ENCODE results near the gene IL36B. TPM values are rescaled to one million over a fixed set of nuclear protein-coding genes. Genes with fewer than 3 reads are reported as not detected.
A peak's percentile ranks its signal among the peaks of the same experiment; 100 is the strongest.

IL36B gene
- total RNA-seq, 1 experiment from 2014 or later, result not detected

- Histone ChIP-seq H3K36me3 (replicated peaks; ENCODE audit: control insufficient read depth, insufficient read depth, low read length) (no peaks in the 10 kb centered on the region), H3K27me3 (ENCODE audit: control insufficient read depth, insufficient read depth, low read length) (no peaks in the 10 kb centered on the region), H3K4me3 (ENCODE audit: insufficient read depth, low read depth, low read length) (no peak overlapping the region)
- DNase-seq, result no peak
These were observed 1.5 kb downstream of the IL36B start for GRCh38 chr2:113050921-113051895.

DNA sequence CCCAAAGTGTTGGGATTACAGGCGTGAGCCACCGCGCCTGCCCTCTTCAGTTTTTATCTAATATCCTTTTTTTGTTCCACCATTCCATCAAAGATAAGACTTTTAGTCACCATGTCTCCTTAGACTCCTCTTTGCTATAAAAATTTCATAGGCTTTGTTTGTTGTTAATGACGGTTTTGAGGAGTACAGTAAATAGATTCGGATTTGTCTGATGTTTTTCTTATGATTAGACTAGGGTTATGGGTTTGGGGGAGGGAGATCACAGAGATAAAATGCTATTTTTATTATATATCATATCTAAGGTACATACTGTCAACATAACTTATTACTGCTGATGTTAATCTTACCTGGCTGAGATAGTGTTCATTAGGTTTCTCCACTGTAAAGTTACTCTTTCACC lies 6.2 kb downstream of the IL36B start:
- no peak overlapping the region for H3K4me3 ChIP-seq (ENCODE audit: insufficient read depth, low read depth, low read length)
- no peaks in the 10 kb centered on the region for H3K36me3 ChIP-seq (replicated peaks; ENCODE audit: control insufficient read depth, insufficient read depth, low read length)
- no peak for DNase-seq
- H3K27me3 ChIP-seq (ENCODE audit: control insufficient read depth, insufficient read depth, low read length), result no peaks in the 10 kb centered on the region

GRCh38 chr2:113041871-113042270 lies 10.8 kb downstream of the IL36B start:
- DNase-seq, result peak; percentile 39
- no peak overlapping the region for H3K4me3 ChIP-seq (ENCODE audit: insufficient read depth, low read depth, low read length)
- H3K27me3 ChIP-seq (ENCODE audit: control insufficient read depth, insufficient read depth, low read length), result no peaks in the 10 kb centered on the region
- H3K36me3 ChIP-seq (replicated peaks; ENCODE audit: control insufficient read depth, insufficient read depth, low read length), result no peaks in the 10 kb centered on the region

GRCh38 chr2:113039719-113040118 lies 12.9 kb downstream of the IL36B start:
- H3K27me3 ChIP-seq (ENCODE audit: control insufficient read depth, insufficient read depth, low read length), result no peaks in the 10 kb centered on the region
- DNase-seq, result no peak
- H3K4me3 ChIP-seq (ENCODE audit: insufficient read depth, low read depth, low read length), result no peak overlapping the region
- no peaks in the 10 kb centered on the region for H3K36me3 ChIP-seq (replicated peaks; ENCODE audit: control insufficient read depth, insufficient read depth, low read length)

- DNase-seq, result no peak
- H3K4me3 ChIP-seq (ENCODE audit: insufficient read depth, low read depth, low read length), result no peak overlapping the region
- H3K36me3 ChIP-seq (replicated peaks; ENCODE audit: control insufficient read depth, insufficient read depth, low read length), result no peaks in the 10 kb centered on the region
- H3K27me3 ChIP-seq (ENCODE audit: control insufficient read depth, insufficient read depth, low read length), result no peaks in the 10 kb centered on the region
These were observed 13.5 kb downstream of the IL36B start for GRCh38 chr2:113039158-113039557.

GRCh38 chr2:113038291-113038690 lies 14.4 kb downstream of the IL36B start:
- no peak overlapping the region for H3K4me3 ChIP-seq (ENCODE audit: insufficient read depth, low read depth, low read length)
- H3K27me3 ChIP-seq (ENCODE audit: control insufficient read depth, insufficient read depth, low read length), result no peaks in the 10 kb centered on the region
- DNase-seq, result no peak
- no peaks in the 10 kb centered on the region for H3K36me3 ChIP-seq (replicated peaks; ENCODE audit: control insufficient read depth, insufficient read depth, low read length)

DNA sequence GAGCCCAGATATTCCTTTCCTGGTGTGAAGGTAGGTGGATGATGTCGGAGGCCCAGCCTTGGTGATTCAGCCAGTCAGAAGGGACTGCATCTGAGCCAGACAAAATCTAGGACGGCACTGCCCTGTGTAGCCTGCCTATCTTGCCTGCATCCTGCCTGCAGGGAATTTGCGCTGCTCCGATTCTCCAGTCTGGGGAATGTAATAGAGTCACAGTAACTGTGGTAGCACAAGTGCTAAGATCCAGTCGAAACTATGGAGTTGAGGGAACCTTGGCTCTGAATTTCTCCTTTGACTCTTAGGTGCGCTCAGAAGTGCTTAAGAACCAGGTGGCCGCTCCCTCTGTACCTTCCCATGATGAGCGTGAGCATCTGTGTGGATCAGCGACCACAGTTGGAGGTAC lies 15.9 kb downstream of the IL36B start:
- Histone ChIP-seq H3K4me3 (ENCODE audit: insufficient read depth, low read depth, low read length) (no peak overlapping the region), H3K36me3 (replicated peaks; ENCODE audit: control insufficient read depth, insufficient read depth, low read length) (no peaks in the 10 kb centered on the region), H3K27me3 (ENCODE audit: control insufficient read depth, insufficient read depth, low read length) (no peaks in the 10 kb centered on the region)
- no peak for DNase-seq

DNA sequence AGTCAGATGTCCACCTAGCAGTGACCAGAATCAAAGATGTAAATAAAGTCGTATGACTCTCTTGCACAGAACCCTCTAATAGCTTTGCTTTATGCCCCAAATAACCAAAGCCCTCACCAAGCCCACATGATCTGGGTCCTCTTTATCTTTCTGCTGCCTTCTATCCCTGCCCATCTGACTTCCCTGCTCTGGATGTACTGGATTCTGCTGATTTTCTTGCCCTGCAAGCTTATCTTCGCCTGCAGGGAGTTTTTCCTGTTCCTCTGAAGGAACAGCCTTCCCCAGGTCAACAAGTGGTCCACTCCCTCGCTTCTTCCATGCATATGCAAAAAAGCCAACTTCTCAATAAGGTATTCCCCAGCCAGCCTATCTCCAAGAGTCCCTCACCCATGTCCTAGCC lies 18.7 kb downstream of the IL36B start:
- Histone ChIP-seq H3K27me3 (ENCODE audit: control insufficient read depth, insufficient read depth, low read length) (no peaks in the 10 kb centered on the region), H3K4me3 (ENCODE audit: insufficient read depth, low read depth, low read length) (no peak overlapping the region), H3K36me3 (replicated peaks; ENCODE audit: control insufficient read depth, insufficient read depth, low read length) (no peaks in the 10 kb centered on the region)
- DNase-seq, result no peak

- H3K27me3 ChIP-seq (ENCODE audit: control insufficient read depth, insufficient read depth, low read length), result no peaks in the 10 kb centered on the region; the same call in 1 of the 2 replicates
- no peak overlapping the region for H3K4me3 ChIP-seq (ENCODE audit: insufficient read depth, low read depth, low read length)
- DNase-seq, result no peak
- no peaks in the 10 kb centered on the region for H3K36me3 ChIP-seq (replicated peaks; ENCODE audit: control insufficient read depth, insufficient read depth, low read length)
These were observed 19.9 kb downstream of the IL36B start for GRCh38 chr2:113032737-113033136.

DNA sequence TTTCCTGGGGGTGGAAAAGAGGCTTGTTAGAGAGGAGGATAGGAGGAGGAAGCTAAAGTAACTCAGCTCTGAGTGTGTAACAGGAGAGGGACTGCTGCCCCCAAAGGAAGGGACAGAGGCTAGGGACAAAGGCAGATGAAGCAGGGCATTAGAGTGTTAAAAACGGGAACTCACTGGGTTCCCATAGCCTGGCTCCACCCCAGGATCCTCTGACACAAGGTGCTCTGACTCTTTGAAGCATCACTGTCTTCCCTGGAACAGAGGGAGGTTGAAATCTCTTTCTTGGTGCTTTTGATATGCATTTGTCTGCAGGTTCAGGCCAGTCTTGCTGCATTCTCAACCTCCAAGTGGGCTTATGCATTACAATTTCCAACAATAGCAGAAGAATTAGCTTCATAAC lies 24.6 kb downstream of the IL36B start:
- DNase-seq, result peak; percentile 10
- no peak overlapping the region for H3K4me3 ChIP-seq (ENCODE audit: insufficient read depth, low read depth, low read length)
- no peaks in the 10 kb centered on the region; the same call in 1 of the 2 replicates for H3K27me3 ChIP-seq (ENCODE audit: control insufficient read depth, insufficient read depth, low read length)
- no peaks in the 10 kb centered on the region for H3K36me3 ChIP-seq (replicated peaks; ENCODE audit: control insufficient read depth, insufficient read depth, low read length)

GRCh38 chr2:113027691-113028090 lies 25.0 kb downstream of the IL36B start:
- DNase-seq, result no peak
- Histone ChIP-seq H3K4me3 (ENCODE audit: insufficient read depth, low read depth, low read length) (no peak overlapping the region), H3K36me3 (replicated peaks; ENCODE audit: control insufficient read depth, insufficient read depth, low read length) (no peaks in the 10 kb centered on the region), H3K27me3 (ENCODE audit: control insufficient read depth, insufficient read depth, low read length) (no peaks in the 10 kb centered on the region; the same call in 1 of the 2 replicates)

GRCh38 chr2:113025737-113026136 lies 26.9 kb downstream of the IL36B start:
- Histone ChIP-seq H3K27me3 (ENCODE audit: control insufficient read depth, insufficient read depth, low read length) (no peaks in the 10 kb centered on the region; the same call in 1 of the 2 replicates), H3K36me3 (replicated peaks; ENCODE audit: control insufficient read depth, insufficient read depth, low read length) (no peaks in the 10 kb centered on the region), H3K4me3 (ENCODE audit: insufficient read depth, low read depth, low read length) (no peak overlapping the region)
- DNase-seq, result no peak

GRCh38 chr2:113024764-113025163 lies 27.9 kb downstream of the IL36B start:
- DNase-seq, result no peak
- Histone ChIP-seq H3K4me3 (ENCODE audit: insufficient read depth, low read depth, low read length) (no peak overlapping the region), H3K27me3 (ENCODE audit: control insufficient read depth, insufficient read depth, low read length) (no peaks in the 10 kb centered on the region; the same call in 1 of the 2 replicates), H3K36me3 (replicated peaks; ENCODE audit: control insufficient read depth, insufficient read depth, low read length) (no peaks in the 10 kb centered on the region)

DNA sequence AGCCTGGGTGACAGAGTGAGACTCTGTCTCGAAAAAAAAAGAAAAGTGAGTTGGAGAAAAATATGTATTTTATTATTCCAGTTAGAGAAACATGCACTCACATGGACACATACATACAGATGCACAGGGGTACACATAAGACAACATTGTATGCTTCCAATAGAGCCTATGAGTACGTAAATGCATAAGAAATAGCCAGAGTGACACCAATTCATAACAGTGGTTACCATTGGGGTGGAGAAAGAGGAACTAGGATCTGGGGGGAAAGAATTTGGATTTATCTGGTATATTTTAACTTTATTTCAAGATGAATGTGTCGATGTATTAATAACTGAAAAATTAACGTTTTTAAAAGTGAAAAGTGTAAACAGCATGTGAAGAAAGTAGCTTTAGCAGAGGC lies 31.4 kb downstream of the IL36B start:
- no peak overlapping the region for H3K4me3 ChIP-seq (ENCODE audit: insufficient read depth, low read depth, low read length)
- H3K27me3 ChIP-seq (ENCODE audit: control insufficient read depth, insufficient read depth, low read length), result no peaks in the 10 kb centered on the region; the same call in 1 of the 2 replicates
- H3K36me3 ChIP-seq (replicated peaks; ENCODE audit: control insufficient read depth, insufficient read depth, low read length), result no peaks in the 10 kb centered on the region
- DNase-seq, result no peak

GRCh38 chr2:113018509-113018908 lies 34.2 kb downstream of the IL36B start:
- Histone ChIP-seq H3K4me3 (ENCODE audit: insufficient read depth, low read depth, low read length) (no peak overlapping the region), H3K36me3 (replicated peaks; ENCODE audit: control insufficient read depth, insufficient read depth, low read length) (no peaks in the 10 kb centered on the region), H3K27me3 (ENCODE audit: control insufficient read depth, insufficient read depth, low read length) (no peaks in the 10 kb centered on the region)
- no peak for DNase-seq

All from H7 (cell line).